ENCODE data around the gene AHDC1. TPM values are rescaled to one million over a fixed set of nuclear protein-coding genes. Genes with fewer than 3 reads are reported as not detected.

The AHDC1 gene
- total and polyA plus RNA-seq, 2 of the 13 experiments (the other 11 are each of a cell fraction or from before 2014, with no cell fraction given): 1.0 to 2.7 TPM

GRCh38 chr1:27556781-27557595, 47.0 kb downstream of the AHDC1 start (continued):
- no peak for TF ChIP-seq ZNF780A (CRISPR knock-in tag; IDR thresholded peaks at IDR 0.05)
- peak; percentile 63; the same call in 1 of the 2 replicates for TF ChIP-seq MAZ (IDR thresholded peaks at IDR 0.05; ENCODE audit: borderline replicate concordance, low read depth, low read length)
- TF ChIP-seq MAZ (CRISPR knock-in tag; IDR thresholded peaks at IDR 0.05; ENCODE audit: low read depth): no peak
- TF ChIP-seq ZNF761 (CRISPR knock-in tag; conservative IDR thresholded peaks at IDR 0.05): no peak
- peak; percentile 65; the same call in 1 of the 2 replicates for TF ChIP-seq ZNF768 (CRISPR knock-in tag; IDR thresholded peaks at IDR 0.05)
- TF ChIP-seq THRA (CRISPR knock-in tag; IDR thresholded peaks at IDR 0.05; ENCODE audit: borderline replicate concordance): peak; percentile 46; the same call in 1 of the 2 replicates
- no peak for TF ChIP-seq PAWR (CRISPR knock-in tag; IDR thresholded peaks at IDR 0.05; ENCODE audit: borderline replicate concordance)
- TF ChIP-seq GATAD2A (CRISPR knock-in tag; IDR thresholded peaks at IDR 0.05): peak; percentile 48
- peak; percentile 80; the same call in 1 of the 2 replicates for TF ChIP-seq SP5 (CRISPR knock-in tag; IDR thresholded peaks at IDR 0.05; ENCODE audit: borderline replicate concordance, low read depth)
- TF ChIP-seq KDM1A (CRISPR knock-in tag; IDR thresholded peaks at IDR 0.05): no peak
- TF ChIP-seq MXD1 (CRISPR knock-in tag; IDR thresholded peaks at IDR 0.05): no peak
- TF ChIP-seq ZNF18 (CRISPR knock-in tag; IDR thresholded peaks at IDR 0.05; ENCODE audit: insufficient replicate concordance): no peak
- TF ChIP-seq PRDM10 (CRISPR knock-in tag; IDR thresholded peaks at IDR 0.05; ENCODE audit: low read depth): no peak
- 0 out of 2 replicates have a peak, but pooled peaks have one; percentile 58 for TF ChIP-seq KDM3A (CRISPR knock-in tag; IDR thresholded peaks at IDR 0.05; ENCODE audit: low read depth)
- TF ChIP-seq ZNF33A (CRISPR knock-in tag; IDR thresholded peaks at IDR 0.05; ENCODE audit: borderline replicate concordance): no peak
- no peak for TF ChIP-seq ZNF230 (CRISPR knock-in tag; IDR thresholded peaks at IDR 0.05)
- no peak for TF ChIP-seq NAIF1 (CRISPR knock-in tag; IDR thresholded peaks at IDR 0.05; ENCODE audit: borderline replicate concordance)
- 0 out of 2 replicates have a peak, but pooled peaks have one; percentile 60 for TF ChIP-seq HIC2 (CRISPR knock-in tag; IDR thresholded peaks at IDR 0.05; ENCODE audit: low read depth)

Measured in HepG2 (cell line).